ENCODE data around the gene TKTL2. TPM values are rescaled to one million over a fixed set of nuclear protein-coding genes. Genes with fewer than 3 reads are reported as not detected.

Gene TKTL2, protein sequence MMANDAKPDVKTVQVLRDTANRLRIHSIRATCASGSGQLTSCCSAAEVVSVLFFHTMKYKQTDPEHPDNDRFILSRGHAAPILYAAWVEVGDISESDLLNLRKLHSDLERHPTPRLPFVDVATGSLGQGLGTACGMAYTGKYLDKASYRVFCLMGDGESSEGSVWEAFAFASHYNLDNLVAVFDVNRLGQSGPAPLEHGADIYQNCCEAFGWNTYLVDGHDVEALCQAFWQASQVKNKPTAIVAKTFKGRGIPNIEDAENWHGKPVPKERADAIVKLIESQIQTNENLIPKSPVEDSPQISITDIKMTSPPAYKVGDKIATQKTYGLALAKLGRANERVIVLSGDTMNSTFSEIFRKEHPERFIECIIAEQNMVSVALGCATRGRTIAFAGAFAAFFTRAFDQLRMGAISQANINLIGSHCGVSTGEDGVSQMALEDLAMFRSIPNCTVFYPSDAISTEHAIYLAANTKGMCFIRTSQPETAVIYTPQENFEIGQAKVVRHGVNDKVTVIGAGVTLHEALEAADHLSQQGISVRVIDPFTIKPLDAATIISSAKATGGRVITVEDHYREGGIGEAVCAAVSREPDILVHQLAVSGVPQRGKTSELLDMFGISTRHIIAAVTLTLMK
- total RNA-seq: not detected
- polyA plus RNA-seq: not detected
- total RNA-seq: 0 reads per million in 6 experiments

GRCh38 chr4:163473576-163473975, at the start of gene TKTL2:
Gene TKTL2 (minus strand): TSS chr4:163473754. CDS start chr4:163473734, 20 bp downstream.
- H3K4me3 Mint-ChIP-seq: no peak within 1 kb of the TSS
- no peaks in the 10 kb centered on the region for H3K36me3 Mint-ChIP-seq
- H3K27me3 Mint-ChIP-seq: peaks cover 0 to 13% (median 5%) of the 10 kb centered on the region in 5 donors
- ATAC-seq: no peak
- no peaks in the 10 kb centered on the region for H3K4me1 Mint-ChIP-seq
- POLR2A ChIA-PET: no interaction called here
- H3K27ac Mint-ChIP-seq: no peak within 1 kb of the TSS
- H3K9me3 Mint-ChIP-seq: no peaks in the 10 kb centered on the region
- no peak for DNase-seq

GRCh38 chr4:163515198-163515597, 41.6 kb upstream of the TKTL2 start:
- Mint-ChIP-seq H3K27me3 (no peaks in the 10 kb centered on the region), H3K4me3 (no peak overlapping the region), H3K36me3 (peaks cover 10 to 83% (median 32%) of the 10 kb centered on the region in 3 donors), H3K4me1 (peaks cover 0 to 2% (median 0%) of the 10 kb centered on the region in 4 donors), H3K27ac (peak overlapping the region in 2 of 10 donors; percentile 12 to 27), H3K9me3 (no peaks in the 10 kb centered on the region)
- POLR2A ChIA-PET: no interaction called here
- no peak for DNase-seq
- no peak for ATAC-seq

DNA sequence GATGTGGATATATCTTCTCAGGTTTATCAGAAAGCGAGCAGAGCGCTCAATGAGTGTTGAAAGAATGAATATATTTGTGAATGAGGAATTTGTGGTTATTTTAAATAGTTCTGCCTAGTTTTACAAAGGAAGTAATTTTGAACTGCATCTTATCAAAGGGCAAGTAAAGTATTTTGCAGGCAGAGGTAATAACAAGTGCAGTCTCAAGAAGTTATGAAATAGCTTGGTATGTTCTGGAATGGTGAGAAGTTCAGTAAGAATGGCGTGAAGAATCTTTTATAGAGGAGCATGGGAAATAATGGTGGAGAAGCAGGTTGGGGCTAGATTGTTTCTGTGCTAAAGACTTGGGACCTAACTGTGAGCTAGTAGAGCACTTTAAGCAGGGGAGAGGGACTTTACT, 31.8 kb upstream of the TKTL2 start:
- no peaks in the 10 kb centered on the region for H3K27me3 Mint-ChIP-seq
- ATAC-seq: no peak
- peaks cover 0 to 36% (median 0%) of the 10 kb centered on the region in 3 donors for H3K36me3 Mint-ChIP-seq
- DNase-seq: no peak
- H3K4me1 Mint-ChIP-seq: peaks cover 19 to 54% (median 42%) of the 10 kb centered on the region in 4 donors
- H3K27ac Mint-ChIP-seq: peak overlapping the region in 5 of 10 donors; percentile 1 to 49 (median 6)
- POLR2A ChIA-PET: interaction anchor here (1.6 kb wide), 1 partner anchor 11 kb away, joined by 3 read pairs; the partner anchor contains the start of gene TMA16
- H3K9me3 Mint-ChIP-seq: no peaks in the 10 kb centered on the region
- H3K4me3 Mint-ChIP-seq: no peak overlapping the region

- no peak overlapping the region for H3K27ac Mint-ChIP-seq
- DNase-seq (no peak), ATAC-seq (no peak)
- H3K4me3 Mint-ChIP-seq: no peak overlapping the region
- peaks cover 21 to 67% (median 58%) of the 10 kb centered on the region in 4 donors for H3K4me1 Mint-ChIP-seq
- POLR2A ChIA-PET: no interaction called here
- H3K9me3 Mint-ChIP-seq: no peaks in the 10 kb centered on the region
- H3K27me3 Mint-ChIP-seq: no peaks in the 10 kb centered on the region
- H3K36me3 Mint-ChIP-seq: no peaks in the 10 kb centered on the region
These were observed 27.0 kb upstream of the TKTL2 start for GRCh38 chr4:163500586-163500985.

DNA sequence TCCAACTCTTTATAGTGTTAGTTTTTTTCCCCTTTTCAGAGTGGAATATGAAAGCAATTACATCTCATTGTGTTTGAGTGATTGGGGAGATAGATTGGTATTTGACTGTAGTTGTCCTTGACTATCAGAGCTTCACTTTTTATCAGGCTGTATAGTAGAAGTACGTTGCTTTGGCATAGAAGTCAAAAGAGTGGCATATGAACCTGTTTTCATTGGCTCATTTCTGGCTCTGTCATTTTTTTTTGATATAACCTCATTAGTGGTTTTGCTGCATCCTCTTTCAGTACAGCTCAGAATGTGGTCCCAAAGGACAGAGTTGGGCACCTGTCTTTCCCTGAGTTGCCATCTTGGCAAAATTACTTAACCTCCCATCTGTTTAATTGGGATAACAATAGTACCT, 22.3 kb upstream of the TKTL2 start:
- no peak for ATAC-seq
- H3K9me3 Mint-ChIP-seq: no peaks in the 10 kb centered on the region
- DNase-seq: peak in 2 of 10 donors; percentile 17 to 25
- H3K36me3 Mint-ChIP-seq: no peaks in the 10 kb centered on the region
- H3K27ac Mint-ChIP-seq: peak overlapping the region; percentile 50 to 97 (median 84)
- POLR2A ChIA-PET: no interaction called here
- peaks cover 18 to 49% (median 40%) of the 10 kb centered on the region in 4 donors for H3K4me1 Mint-ChIP-seq
- peaks cover 0 to under 1% (median 0%) of the 10 kb centered on the region in 5 donors for H3K27me3 Mint-ChIP-seq
- H3K4me3 Mint-ChIP-seq: peak overlapping the region; percentile 58 to 99 (median 86)

DNA sequence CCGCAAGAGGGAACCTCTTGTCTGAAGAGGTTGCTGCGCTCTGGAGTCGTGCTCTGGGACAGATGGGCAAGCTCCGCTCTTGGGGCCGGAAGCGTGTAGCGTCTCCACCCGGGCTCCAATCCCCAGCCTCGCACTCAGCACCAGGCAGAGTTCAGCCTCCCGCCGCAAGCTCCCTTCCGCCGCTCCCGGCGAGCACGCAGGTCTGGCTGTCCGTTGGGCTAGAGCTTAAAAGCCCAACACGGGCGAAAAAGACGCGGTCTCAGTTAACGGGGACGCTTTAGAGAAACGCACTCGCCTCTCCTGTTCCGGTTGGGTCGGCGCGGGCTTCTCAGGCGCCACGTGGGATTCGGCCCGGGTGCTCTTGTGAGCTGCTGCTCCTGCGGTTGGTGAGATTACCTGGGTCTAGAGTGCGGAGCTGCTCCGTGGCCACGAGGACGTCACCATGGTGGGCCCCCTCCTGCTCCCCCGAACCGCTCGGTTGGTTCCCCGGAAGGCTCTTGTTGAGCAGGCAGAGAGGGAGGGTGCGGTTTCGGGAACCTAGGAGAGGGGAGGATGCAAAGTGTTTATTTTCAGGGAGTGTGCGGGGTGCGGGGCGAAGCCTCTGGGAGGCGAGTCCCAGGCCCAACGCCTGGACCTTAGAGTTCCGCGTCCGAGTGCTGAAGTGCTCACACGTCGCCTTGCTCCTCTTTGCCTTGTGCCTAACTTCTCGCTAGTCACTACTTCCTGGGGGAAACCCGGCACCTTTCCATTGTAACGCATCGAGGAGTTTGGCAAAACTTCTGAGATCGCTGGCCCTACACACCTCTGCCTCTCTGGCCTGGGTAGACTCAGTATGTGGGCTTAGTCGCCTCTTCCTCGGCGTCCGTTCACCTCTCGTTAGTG, 21.0 kb upstream of the TKTL2 start, which contains the start of gene TMA16:
Gene TMA16, plus strand, starts transcription at position 331 of the 882 bp plus-strand sequence. Its CDS starts 112 bp downstream, at position 443.
- H3K36me3 Mint-ChIP-seq: no peaks in the 10 kb centered on the region
- no peaks in the 10 kb centered on the region for H3K9me3 Mint-ChIP-seq
- H3K4me3 Mint-ChIP-seq: peak within 1 kb of the TSS; percentile 92 to 99 (median 98)
- peaks cover 0 to 10% (median 3%) of the 10 kb centered on the region in 5 donors for H3K27me3 Mint-ChIP-seq
- peak within 1 kb of the TSS; percentile 94 to 98 (median 97) for H3K27ac Mint-ChIP-seq
- peaks cover 18 to 43% (median 35%) of the 10 kb centered on the region in 4 donors for H3K4me1 Mint-ChIP-seq
- POLR2A ChIA-PET: interaction anchor here (0.7 to 1.3 kb wide), 9 partner anchors 12 to 1462 kb away, joined by 3 to 5 read pairs (median 4); partner anchors contain the start of gene NAF1
- DNase-seq (peak; percentile 52 to 82 (median 74)), ATAC-seq (peak; percentile 85 to 86)

DNA sequence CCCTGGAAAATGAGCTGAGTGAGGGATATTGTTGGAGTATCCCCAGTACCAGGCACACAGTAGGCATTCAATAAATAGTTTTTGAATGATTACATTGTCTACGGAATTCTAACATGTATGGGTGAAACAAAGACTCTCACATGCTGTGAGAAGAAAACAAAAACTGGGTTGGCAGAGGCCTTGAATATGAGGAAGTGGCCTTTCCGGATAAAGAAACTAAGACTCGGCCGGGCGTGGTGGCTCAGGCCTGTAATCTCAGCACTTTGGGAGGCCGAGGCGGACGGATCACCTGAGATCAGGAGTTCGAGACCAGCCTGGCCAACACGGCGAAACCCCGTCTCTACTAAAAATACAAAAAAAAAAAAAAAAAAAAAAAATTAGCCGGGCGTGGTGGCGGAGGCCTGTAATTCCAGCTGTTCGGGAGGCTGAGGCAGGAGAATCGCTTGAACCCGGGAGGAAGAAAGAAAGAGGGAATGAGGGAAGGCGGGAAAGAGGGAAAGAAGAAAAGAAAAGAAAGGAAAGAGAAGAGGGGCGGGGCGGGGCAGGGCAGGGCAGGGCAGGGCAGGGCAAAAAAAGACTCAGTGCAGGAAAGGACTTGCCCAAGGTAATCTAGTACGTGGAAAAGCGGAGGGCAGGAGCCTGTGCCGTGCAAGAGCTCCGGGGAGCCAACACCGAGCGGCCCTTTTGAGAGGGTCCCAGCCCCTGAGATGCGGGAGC, 20.2 kb upstream of the TKTL2 start:
- ATAC-seq (peak in 1 of 2 donors; percentile 29), DNase-seq (no peak)
- Mint-ChIP-seq H3K27me3 (peaks cover 0 to 10% (median 3%) of the 10 kb centered on the region in 5 donors), H3K27ac (peak overlapping the region; percentile 94 to 98 (median 97)), H3K9me3 (no peaks in the 10 kb centered on the region), H3K36me3 (no peaks in the 10 kb centered on the region), H3K4me1 (peaks cover 18 to 43% (median 34%) of the 10 kb centered on the region in 4 donors), H3K4me3 (peak overlapping the region; percentile 92 to 99 (median 98))
- POLR2A ChIA-PET: interaction anchor here (0.7 to 1.3 kb wide), 9 partner anchors 12 to 1463 kb away, joined by 3 to 5 read pairs (median 4); partner anchors contain the start of gene NAF1

DNA sequence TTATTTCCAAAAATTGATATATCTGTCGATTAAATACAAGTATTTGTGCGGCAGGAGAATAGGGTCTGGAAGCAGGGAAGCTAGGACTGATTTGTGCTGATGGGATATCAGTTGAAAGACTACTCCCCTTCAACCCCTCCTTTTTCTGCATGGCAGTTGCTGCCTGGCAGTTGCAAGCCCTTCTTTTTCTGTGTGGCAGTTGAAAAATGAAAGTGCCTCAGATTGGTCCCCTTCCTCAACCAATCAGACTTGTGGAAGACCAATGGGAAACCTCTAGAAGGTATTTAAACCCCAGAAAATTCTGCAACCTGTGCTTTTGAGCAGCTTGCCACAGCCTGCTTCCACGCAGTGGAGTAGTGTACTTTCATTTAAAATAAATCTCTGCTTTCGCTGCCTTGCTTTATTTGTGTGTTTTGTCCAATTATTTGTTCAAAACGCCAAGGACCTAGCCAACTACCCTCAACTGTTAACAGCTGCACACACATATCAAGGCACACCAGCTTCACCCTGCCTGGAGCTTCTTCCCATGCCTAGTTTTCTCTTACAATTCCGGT, 19.5 kb upstream of the TKTL2 start:
- DNase-seq: no peak
- Mint-ChIP-seq H3K27me3 (peaks cover 2 to 12% (median 4%) of the 10 kb centered on the region in 5 donors), H3K4me3 (peak overlapping the region in 9 of 10 donors; percentile 26 to 99 (median 95)), H3K4me1 (peaks cover 18 to 42% (median 33%) of the 10 kb centered on the region in 4 donors), H3K36me3 (no peaks in the 10 kb centered on the region), H3K9me3 (no peaks in the 10 kb centered on the region), H3K27ac (peak overlapping the region in 4 of 10 donors; percentile 21 to 97 (median 54))
- ATAC-seq: no peak
- POLR2A ChIA-PET: no interaction called here

DNA sequence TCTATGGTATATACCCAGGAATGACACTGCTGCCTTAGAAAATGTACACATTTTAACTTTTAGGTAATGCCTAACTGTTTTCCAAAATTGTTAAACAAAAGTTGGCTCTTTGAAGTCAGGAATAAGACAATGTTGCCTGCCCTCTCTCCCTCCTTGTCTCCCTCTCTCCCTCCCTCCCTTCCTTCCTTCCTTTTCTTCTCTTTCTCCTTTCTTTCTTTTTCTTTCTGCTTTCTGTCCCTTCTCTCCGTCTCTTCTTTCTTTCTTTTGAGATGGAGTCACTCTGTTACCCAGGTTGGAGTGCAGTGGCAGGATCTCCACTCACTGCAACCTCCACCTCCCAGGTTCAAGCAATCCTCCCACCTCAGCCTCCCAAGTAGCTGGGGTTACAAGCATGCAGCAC, 16.4 kb upstream of the TKTL2 start:
- DNase-seq (no peak), ATAC-seq (no peak)
- POLR2A ChIA-PET: no interaction called here
- H3K27ac Mint-ChIP-seq: peak overlapping the region in 1 of 10 donors; percentile 73
- no peak overlapping the region for H3K4me3 Mint-ChIP-seq
- H3K36me3 Mint-ChIP-seq: no peaks in the 10 kb centered on the region
- peaks cover 3 to 16% (median 4%) of the 10 kb centered on the region in 5 donors for H3K27me3 Mint-ChIP-seq
- H3K4me1 Mint-ChIP-seq: peaks cover 6 to 14% (median 10%) of the 10 kb centered on the region in 4 donors
- no peaks in the 10 kb centered on the region for H3K9me3 Mint-ChIP-seq

DNA sequence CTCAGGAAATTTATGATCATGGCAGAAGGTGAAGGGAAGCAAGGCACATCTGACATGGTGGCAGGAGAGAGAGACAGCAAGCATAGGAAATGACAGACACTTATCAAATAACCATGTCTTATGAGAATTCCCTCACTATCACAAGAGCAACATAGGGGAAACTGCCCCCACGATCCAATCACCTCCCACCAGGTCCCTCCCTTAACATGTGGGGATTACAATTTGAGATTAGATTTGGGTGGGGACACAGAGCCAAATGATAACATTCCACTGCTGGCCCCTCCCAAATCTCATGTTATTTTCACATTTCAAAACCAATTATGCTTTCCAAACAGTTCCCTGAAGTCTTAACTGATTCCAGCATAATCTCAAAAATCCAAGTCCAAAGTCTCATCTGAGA, 12.8 kb upstream of the TKTL2 start:
- POLR2A ChIA-PET: no interaction called here
- Mint-ChIP-seq H3K9me3 (no peaks in the 10 kb centered on the region), H3K27me3 (peaks cover 4 to 16% (median 4%) of the 10 kb centered on the region in 5 donors), H3K36me3 (no peaks in the 10 kb centered on the region), H3K4me3 (no peak overlapping the region), H3K4me1 (peaks cover 0 to 6% (median 0%) of the 10 kb centered on the region in 4 donors), H3K27ac (no peak overlapping the region)
- DNase-seq: no peak
- ATAC-seq: no peak

- H3K36me3 Mint-ChIP-seq: no peaks in the 10 kb centered on the region
- POLR2A ChIA-PET: no interaction called here
- peaks cover 0 to 6% (median 0%) of the 10 kb centered on the region in 4 donors for H3K4me1 Mint-ChIP-seq
- no peak for DNase-seq
- no peak for ATAC-seq
- no peaks in the 10 kb centered on the region for H3K9me3 Mint-ChIP-seq
- no peak overlapping the region for H3K27ac Mint-ChIP-seq
- H3K27me3 Mint-ChIP-seq: peaks cover 4 to 14% (median 5%) of the 10 kb centered on the region in 5 donors
- H3K4me3 Mint-ChIP-seq: no peak overlapping the region
These were observed 12.0 kb upstream of the TKTL2 start for GRCh38 chr4:163485589-163485988.
